IMR-90 (cell line): ENCODE measurements around the gene UACA. TPM values are rescaled to one million over a fixed set of nuclear protein-coding genes. Genes with fewer than 3 reads are reported as not detected.

Experiments
- ATAC-seq: fragments of 200-7000 bp; cut with Tn5 transposase; 2 replicates; pipeline ENCODE4 v1.9.1; 2020; ENCODE audit warnings: low read depth, mild to moderate bottlenecking, moderate library complexity
- BruUV-seq: library from RNA; stranded (reverse); fragments of 400-500 nt; replicated peaks from 2 replicates; lab custom pipeline; 2021; lab: Mats Ljungman, UMichigan
- CTCF ChIA-PET: fragments of 300-600 bp; formaldehyde crosslinking; extraction: SDS; loops from one replicate; lab custom pipeline; 2021; ENCODE audit warnings: antibody characterized with exemption; lab: Yijun Ruan, JAX
- POLR2A ChIA-PET: fragments of 300-600 bp; sonication (Branson Sonifier 250); formaldehyde crosslinking; loops from one replicate; lab custom pipeline; 2022; ENCODE audit warnings: antibody characterized with exemption; ENCODE audit not compliant: unreplicated experiment; lab: Charles Lee
- DNase-seq: peaks from one replicate; pipeline ENCODE4 v3.0.0; 2013
- H2AFZ ChIP-seq: replicated peaks from 2 replicates; pipeline ENCODE3; 2013; ENCODE audit warnings: low read length, mild to moderate bottlenecking; ENCODE audit not compliant: poor library complexity
- H2AK5ac ChIP-seq: 2 replicates; pipeline ENCODE4 v1.6.1; 2013; ENCODE audit warnings: low read depth, low read length, inconsistent platforms
- H2AK9ac ChIP-seq: replicated peaks from 2 replicates; pipeline ENCODE3; 2013; ENCODE audit warnings: mild to moderate bottlenecking, low read depth, low read length, moderate library complexity; ENCODE audit not compliant: poor library complexity
- H2BK120ac ChIP-seq: 2 replicates; pipeline ENCODE4 v1.6.1; 2013; ENCODE audit warnings: low read depth, low read length, inconsistent platforms
- H2BK15ac ChIP-seq: 3 replicates; pipeline ENCODE4 v1.6.1; 2013; ENCODE audit warnings: low read depth, low read length, inconsistent platforms
- H2BK20ac ChIP-seq: 2 replicates; pipeline ENCODE4 v1.6.1; 2013; ENCODE audit warnings: low read depth, mild to moderate bottlenecking, inconsistent platforms, low read length, moderate library complexity
- H2BK5ac ChIP-seq: 2 replicates; pipeline ENCODE4 v1.6.1; 2013; ENCODE audit warnings: mild to moderate bottlenecking, low read depth, low read length, inconsistent platforms; ENCODE audit not compliant: poor library complexity, severe bottlenecking
- H3K14ac ChIP-seq: replicated peaks from 2 replicates; pipeline ENCODE4 v1.6.1; 2013; ENCODE audit warnings: low read depth, low read length, inconsistent platforms
- H3K18ac ChIP-seq: 2 replicates; pipeline ENCODE4 v1.6.1; 2013; ENCODE audit warnings: low read depth, low read length, control low read depth
- H3K23ac ChIP-seq: 2 replicates; pipeline ENCODE4 v1.6.1; 2013; ENCODE audit warnings: low read depth, low read length, inconsistent platforms
- H3K27ac ChIP-seq: 2 replicates; pipeline ENCODE4 v1.5.1; 2013; ENCODE audit warnings: mild to moderate bottlenecking, control low read depth, low read length; ENCODE audit not compliant: insufficient read depth
- H3K27me3 ChIP-seq: 2 replicates; pipeline ENCODE4 v1.6.1; 2013; ENCODE audit warnings: low read length; ENCODE audit not compliant: control insufficient read depth, insufficient read depth
- H3K36me3 ChIP-seq: 2 replicates; pipeline ENCODE4 v1.6.1; 2013; ENCODE audit warnings: low read length, mixed read lengths; ENCODE audit not compliant: control insufficient read depth, insufficient read depth
- H3K4ac ChIP-seq: 2 replicates; pipeline ENCODE4 v1.6.1; 2013; ENCODE audit warnings: low read depth, low read length, inconsistent platforms
- H3K4me1 ChIP-seq: 2 replicates; pipeline ENCODE4 v1.6.1; 2013; ENCODE audit warnings: low read length, mixed read lengths; ENCODE audit not compliant: control insufficient read depth, insufficient read depth
- H3K4me2 ChIP-seq: 2 replicates; pipeline ENCODE4 v1.6.1; 2013; ENCODE audit warnings: low read depth, mild to moderate bottlenecking, control low read depth, low read length, moderate library complexity
- H3K4me3 ChIP-seq: 2 replicates; pipeline ENCODE4 v1.5.1; 2013; ENCODE audit warnings: low read depth, mild to moderate bottlenecking, control low read depth, low read length, moderate library complexity; ENCODE audit not compliant: insufficient read depth
- H3K56ac ChIP-seq: 2 replicates; pipeline ENCODE4 v1.6.1; 2013; ENCODE audit warnings: low read length, inconsistent platforms; ENCODE audit not compliant: insufficient read depth; ENCODE audit errors: extremely low read depth
- H3K79me1 ChIP-seq, 2 experiments: 2 replicates each; pipeline ENCODE4 v1.6.1; 2013; ENCODE audit warnings: low read length in 2 of 2, inconsistent platforms in 1 of 2, low read depth in 1 of 2
- H3K9ac ChIP-seq: 2 replicates; pipeline ENCODE4 v1.6.1; 2013; ENCODE audit warnings: low read depth, low read length, control low read depth
- H3K9me1 ChIP-seq: 2 replicates; pipeline ENCODE4 v1.6.1; 2013; ENCODE audit warnings: low read length, inconsistent platforms; ENCODE audit not compliant: insufficient read depth
- H3K9me3 ChIP-seq: 2 replicates; pipeline ENCODE4 v1.6.1; 2013; ENCODE audit warnings: low read length; ENCODE audit not compliant: control insufficient read depth, insufficient read depth
- H4K20me1 ChIP-seq: 2 replicates; pipeline ENCODE4 v1.6.1; 2013; ENCODE audit warnings: low read length, inconsistent platforms; ENCODE audit not compliant: insufficient read depth
- H4K5ac ChIP-seq: 2 replicates; pipeline ENCODE4 v1.6.1; 2013; ENCODE audit warnings: mild to moderate bottlenecking, low read depth, low read length, control low read depth
- H4K8ac ChIP-seq, 2 experiments: 2 replicates each; pipeline ENCODE4 v1.6.1; 2013; ENCODE audit warnings: low read depth in 2 of 2, low read length in 2 of 2, control low read depth in 1 of 2, inconsistent platforms in 1 of 2
- H4K91ac ChIP-seq: 2 replicates; pipeline ENCODE4 v1.6.1; 2013; ENCODE audit warnings: low read depth, low read length, inconsistent platforms; ENCODE audit not compliant: insufficient read depth
- BHLHE40 ChIP-seq: fragments of 150-350 bp; IDR thresholded peaks from 2 replicates; pipeline ENCODE4 v1.6.1; 2016; ENCODE audit warnings: mild to moderate bottlenecking, low read depth, low read length
- CEBPB ChIP-seq: IDR thresholded peaks from 2 replicates; pipeline ENCODE4 v1.6.1; 2012; ENCODE audit warnings: low read depth, low read length, improper control_type of control experiment
- CHD1 ChIP-seq: IDR thresholded peaks from 2 replicates; pipeline ENCODE4 v1.6.1; 2012; ENCODE audit warnings: low read depth, low read length, improper control_type of control experiment
- CTCF ChIP-seq: conservative IDR thresholded peaks from 2 replicates; pipeline ENCODE4 v1.5.1; 2012; ENCODE audit warnings: mild to moderate bottlenecking, low read depth, low read length, improper control_type of control experiment
- ELK1 ChIP-seq: fragments of 150-350 bp; IDR thresholded peaks from 2 replicates; pipeline ENCODE4 v1.6.1; 2016; ENCODE audit warnings: low read depth, mild to moderate bottlenecking, low read length, moderate library complexity, borderline replicate concordance
- FOS ChIP-seq: fragments of 150-350 bp; IDR thresholded peaks from 2 replicates; pipeline ENCODE4 v1.6.1; 2016; ENCODE audit warnings: low read depth, low read length
- MAZ ChIP-seq: IDR thresholded peaks from 2 replicates; pipeline ENCODE4 v1.6.1; 2012; ENCODE audit warnings: low read depth, mild to moderate bottlenecking, low read length, improper control_type of control experiment, moderate library complexity, borderline replicate concordance
- MXI1 ChIP-seq: IDR thresholded peaks from 2 replicates; pipeline ENCODE4 v1.6.1; 2012; ENCODE audit warnings: low read depth, mild to moderate bottlenecking, low read length, moderate library complexity, borderline replicate concordance
- NFE2L2 ChIP-seq: fragments of 150-350 bp; IDR thresholded peaks from 2 replicates; pipeline ENCODE4 v1.6.1; 2016; ENCODE audit warnings: low read depth, mild to moderate bottlenecking, low read length
- RAD21 ChIP-seq: IDR thresholded peaks from 2 replicates; pipeline ENCODE4 v1.6.1; 2012; ENCODE audit warnings: low read length, improper control_type of control experiment
- RFX5 ChIP-seq: IDR thresholded peaks from 2 replicates; pipeline ENCODE4 v1.8.0; 2012; ENCODE audit warnings: low read depth, mild to moderate bottlenecking, low read length, moderate library complexity
- WGBS, 2 experiments: methylation state at CpG; one replicate each; pipeline versions ENCODE4 v1.1.5 to v1.1.7; 2013; ENCODE audit warnings: missing lambda C conversion rate in 2 of 2; ENCODE audit not compliant: insufficient read length in 1 of 2; ENCODE audit errors: extremely low coverage in 2 of 2; 5-methylcytosine and 5-hydroxymethylcytosine counted together
- dilution Hi-C: fragments of 300-500 bp; cut with HindIII; formaldehyde crosslinking; loops from one replicate; pipeline ENCODE4 v1.14.3; 2018; ENCODE audit warnings: low sequenced_read_pairs; ENCODE audit not compliant: unreplicated experiment
- in situ Hi-C: fragments of 300-500 bp; cut with MboI; formaldehyde crosslinking; loops from 3 replicates; pipeline ENCODE4 v1.14.3; 2019; ENCODE audit warnings: low sequenced_read_pairs, inconsistent platforms, mixed read lengths
- intact Hi-C: fragments of 100-400 bp; cut with micrococcal nuclease; formaldehyde crosslinking; loops from 2 replicates; pipeline ENCODE4 v1.10.0; 2022
- polyA plus RNA-seq, 3 experiments: library from polyadenylated mRNA; depleted of rRNA; stranded (reverse); fragments of >200 nt; gene quantifications; 2 replicates each; pipeline ENCODE4 v1.2.3, GENCODE V29; 2012; ENCODE audit warnings: low replicate concordance in 1 of 3
- total RNA-seq: library from RNA; depleted of rRNA; stranded (reverse); fragments of >200 nt; gene quantifications from 2 replicates; pipeline ENCODE4 v1.2.3, GENCODE V29; 2012

Gene UACA
- total and polyA plus RNA-seq, 2 of the 4 experiments (the other 2 are of a cell fraction): 156 to 507 TPM

- ChIA-PET POLR2A (no interaction called here), CTCF (no interaction called here)
- Histone ChIP-seq H2AK5ac (no peak overlapping the region), H4K91ac (no peak overlapping the region), H3K56ac (no peak overlapping the region), H3K9me1 (no peaks in the 10 kb centered on the region; the same call in 1 of the 2 replicates), H3K4me3 (no peak overlapping the region), H3K27me3 (no peaks in the 10 kb centered on the region), H3K4ac (no peak overlapping the region), H3K36me3 (no peaks in the 10 kb centered on the region), H3K18ac (no peak overlapping the region), H2BK20ac (no peak overlapping the region), H3K14ac (no peak overlapping the region), H2BK5ac (no peak overlapping the region), H4K5ac (no peak overlapping the region), H2AFZ (no peak overlapping the region), H3K9ac (no peak overlapping the region), H3K23ac (no peak overlapping the region), H3K4me2 (no peak overlapping the region), H4K20me1 (no peaks in the 10 kb centered on the region), H4K8ac (no peak overlapping the region), H3K79me1 (no peaks in the 10 kb centered on the region), H3K4me1 (no peaks in the 10 kb centered on the region), H3K9me3 (peaks cover 3% of the 10 kb centered on the region; the same call in 1 of the 2 replicates), H2BK120ac (no peak overlapping the region), H2BK15ac (no peak overlapping the region), H3K27ac (no peak overlapping the region), H2AK9ac (no peak overlapping the region)
- no TSS peak for BruUV-seq
- in situ Hi-C loops (no loop called here), dilution Hi-C loops (no loop called here), intact Hi-C loops (no loop called here)
- ATAC-seq (no peak), DNase-seq (no peak)
- TF ChIP-seq MAZ (no peak), CTCF (no peak), RFX5 (no peak), MXI1 (no peak), BHLHE40 (no peak), FOS (no peak), ELK1 (no peak), NFE2L2 (no peak), RAD21 (no peak), CHD1 (no peak), CEBPB (no peak)
- no CpG with 5 or more reads among the region's 3 CpGs for WGBS, 2 experiments
These were observed 137.9 kb downstream of the UACA start for GRCh38 chr15:70625438-70625837.
